Activated naive CD4-positive, alpha-beta T cell (primary cell): ENCODE data around the gene STXBP1.
"Not testable (repeated sequence)": the region's sequence is repeated elsewhere in the genome, so short reads cannot be mapped to it uniquely, and the experiment has no call there.

Experiments used
- DNase-seq, 4 experiments: peaks; one replicate each; lab custom pipeline; 2025; lab: John Stamatoyannopoulos, UW

Gene STXBP1

GRCh38 chr9:127621339-127621970 lies 9.4 kb downstream of the STXBP1 start:
- DNase-seq, result not testable (repeated sequence)

- no peak for DNase-seq
Observed at GRCh38 chr9:127626752-127627493, 14.8 kb downstream of the STXBP1 start.

DNA sequence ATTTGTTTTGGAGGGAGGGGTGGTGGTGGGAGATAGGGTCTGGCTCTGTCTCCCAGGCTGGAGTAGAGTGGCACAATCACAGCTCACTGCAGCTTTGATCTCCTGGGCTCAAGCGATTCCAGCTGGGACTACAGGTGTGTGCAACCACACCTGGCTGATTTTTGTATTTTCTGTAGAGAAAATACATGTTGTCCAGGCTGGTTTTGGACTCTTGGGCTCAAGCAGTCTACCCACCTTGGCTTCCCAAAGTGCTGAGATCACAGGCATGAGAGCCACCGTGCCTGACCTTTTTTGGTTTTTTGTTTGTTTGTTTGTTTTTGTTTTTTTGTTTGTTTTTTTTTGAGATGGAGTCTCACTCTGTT lies 15.4 kb downstream of the STXBP1 start:
- no peak for DNase-seq

- no peak for DNase-seq
Observed at GRCh38 chr9:127628758-127629467, 16.8 kb downstream of the STXBP1 start.

- no peak for DNase-seq
Observed at GRCh38 chr9:127629468-127630081, 17.5 kb downstream of the STXBP1 start.

- no peak for DNase-seq
Observed at GRCh38 chr9:127633216-127633862, 21.3 kb downstream of the STXBP1 start.

GRCh38 chr9:127634021-127634420 lies 21.9 kb downstream of the STXBP1 start:
- DNase-seq, result no peak

DNA sequence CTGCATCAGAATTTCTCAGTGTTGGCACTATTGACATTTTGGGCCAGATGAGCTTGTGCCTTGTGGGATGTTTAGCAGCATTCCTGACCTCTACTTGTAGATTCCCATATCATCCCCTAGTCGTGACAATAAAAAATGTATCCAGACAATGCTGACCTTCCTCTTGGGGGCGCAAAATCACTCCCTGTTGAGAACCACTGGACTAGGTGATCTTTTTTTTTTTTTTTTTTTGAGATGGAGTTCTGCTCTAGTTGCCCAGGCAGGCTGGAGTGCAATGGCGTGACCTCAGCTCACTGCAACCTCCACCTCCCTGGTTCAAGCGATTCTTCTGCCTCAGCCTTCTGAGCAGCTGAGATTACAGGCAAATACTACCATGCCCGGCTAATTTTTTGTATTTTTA lies 22.6 kb downstream of the STXBP1 start:
- no peak for DNase-seq

DNA sequence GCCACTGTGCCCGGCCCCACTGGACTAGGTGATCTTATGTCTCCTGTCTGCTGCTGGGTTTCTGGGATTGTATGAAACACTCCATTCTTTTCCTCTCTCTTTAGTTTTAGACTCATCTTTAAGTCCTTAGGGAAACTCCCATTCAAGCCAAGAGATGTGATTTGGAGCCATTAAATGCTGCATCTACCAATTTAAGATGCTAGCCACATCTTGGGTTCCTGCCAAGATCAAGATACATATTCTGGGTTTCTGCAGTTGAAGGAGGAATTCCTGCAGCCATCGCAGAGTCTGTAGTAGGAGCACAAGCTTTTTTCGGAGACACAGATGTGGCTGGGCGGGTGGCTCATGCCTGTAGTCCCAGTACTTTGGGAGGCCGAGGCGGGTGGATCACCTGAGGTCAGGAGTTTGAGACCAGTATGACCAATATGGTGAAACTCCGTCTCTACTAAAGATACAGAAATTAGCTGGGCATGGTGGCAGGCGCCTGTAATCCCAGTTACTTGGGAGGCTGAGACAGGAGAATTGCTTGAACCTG lies 23.2 kb downstream of the STXBP1 start:
- DNase-seq, result no peak

- no peak for DNase-seq
Observed at GRCh38 chr9:127637322-127637847, 25.3 kb downstream of the STXBP1 start.

GRCh38 chr9:127640908-127641545 lies 28.9 kb downstream of the STXBP1 start:
- no peak for DNase-seq

DNA sequence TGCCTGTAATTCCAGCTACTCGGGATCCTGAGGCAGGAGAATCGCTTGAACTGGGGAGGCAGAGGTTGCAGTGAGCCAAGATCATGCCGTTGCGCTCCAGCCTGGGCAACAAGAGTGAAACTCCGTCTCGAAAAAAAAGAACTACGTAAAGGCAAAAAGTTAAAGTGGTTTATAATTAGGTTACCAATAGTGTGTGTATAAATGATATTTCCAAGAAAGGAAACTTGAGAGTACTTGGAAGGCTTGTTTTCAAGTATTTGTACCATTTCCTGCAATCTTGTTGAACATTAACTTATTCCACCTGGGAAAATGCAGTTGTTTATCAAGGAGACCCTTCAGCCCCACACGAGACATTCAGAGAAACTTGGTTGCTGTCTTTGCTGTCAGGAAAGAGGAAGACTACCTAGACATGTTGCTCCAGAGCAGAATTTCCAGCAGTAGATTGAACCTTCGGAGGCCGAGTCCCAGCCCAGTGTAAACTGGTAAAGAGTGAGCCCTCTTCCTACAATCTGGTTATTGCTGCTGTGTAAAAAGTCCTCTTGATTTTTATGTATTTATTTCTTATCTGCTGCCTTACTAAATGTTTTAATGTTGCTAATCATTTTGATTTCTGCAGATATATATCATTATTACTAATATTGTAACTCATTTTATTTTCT lies 30.1 kb downstream of the STXBP1 start:
- DNase-seq, result no peak

DNA sequence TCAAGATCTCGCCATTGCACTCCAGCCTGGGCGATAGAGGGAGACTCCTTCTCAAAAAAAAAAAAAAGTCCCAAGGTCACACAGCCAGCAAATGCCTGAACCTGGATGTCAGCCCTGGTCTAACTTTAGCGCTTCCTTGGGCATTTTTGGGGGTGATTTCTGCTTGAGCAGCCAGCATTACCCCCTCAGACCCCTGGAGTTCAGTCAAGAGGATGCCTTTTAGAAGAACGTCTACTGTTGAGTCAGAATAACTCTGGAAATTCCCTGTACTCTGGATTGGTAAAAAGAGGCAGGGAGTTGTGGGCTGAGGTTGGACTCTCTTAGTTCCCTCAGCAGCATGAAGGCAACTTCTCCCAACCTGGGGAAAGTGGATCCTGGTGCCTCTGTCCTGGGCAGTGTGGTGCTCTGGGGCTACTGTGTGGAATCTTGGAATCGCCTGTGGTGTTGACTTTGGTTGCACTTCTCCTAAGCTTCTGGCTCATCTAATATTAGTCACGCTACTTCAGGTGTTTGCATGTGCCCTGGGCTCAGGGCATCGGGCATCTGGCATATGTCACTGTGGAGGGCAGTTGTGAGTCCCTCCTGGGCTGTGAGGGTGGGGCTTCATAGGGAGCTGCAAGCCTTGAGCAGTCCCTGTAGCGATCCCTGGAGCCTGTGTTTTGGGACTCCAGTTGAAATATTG lies 32.2 kb downstream of the STXBP1 start:
- no peak for DNase-seq

- no peak for DNase-seq
Observed at GRCh38 chr9:127644943-127645342, 32.9 kb downstream of the STXBP1 start.

- no peak for DNase-seq
Observed at GRCh38 chr9:127647451-127647850, 35.4 kb downstream of the STXBP1 start.

DNA sequence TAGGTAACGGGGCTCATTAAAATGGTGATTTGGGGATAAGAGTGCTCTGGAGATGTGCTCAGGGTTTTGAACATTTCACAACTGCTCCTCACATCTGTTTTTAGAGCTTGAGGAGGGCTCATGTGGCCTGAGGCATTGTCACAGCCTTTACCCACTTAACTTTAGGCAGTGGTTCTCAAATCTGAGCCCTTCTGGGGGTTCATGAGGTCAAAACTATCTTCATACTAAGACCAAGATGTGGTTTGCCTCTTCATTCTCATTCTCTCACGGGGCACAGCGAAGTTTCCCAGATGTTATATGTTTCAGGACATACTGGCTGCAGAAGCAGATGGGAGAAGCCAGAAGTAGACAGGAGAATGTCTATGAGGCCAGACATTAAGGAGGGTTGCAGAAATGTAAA lies 38.4 kb downstream of the STXBP1 start:
- no peak for DNase-seq

DNA sequence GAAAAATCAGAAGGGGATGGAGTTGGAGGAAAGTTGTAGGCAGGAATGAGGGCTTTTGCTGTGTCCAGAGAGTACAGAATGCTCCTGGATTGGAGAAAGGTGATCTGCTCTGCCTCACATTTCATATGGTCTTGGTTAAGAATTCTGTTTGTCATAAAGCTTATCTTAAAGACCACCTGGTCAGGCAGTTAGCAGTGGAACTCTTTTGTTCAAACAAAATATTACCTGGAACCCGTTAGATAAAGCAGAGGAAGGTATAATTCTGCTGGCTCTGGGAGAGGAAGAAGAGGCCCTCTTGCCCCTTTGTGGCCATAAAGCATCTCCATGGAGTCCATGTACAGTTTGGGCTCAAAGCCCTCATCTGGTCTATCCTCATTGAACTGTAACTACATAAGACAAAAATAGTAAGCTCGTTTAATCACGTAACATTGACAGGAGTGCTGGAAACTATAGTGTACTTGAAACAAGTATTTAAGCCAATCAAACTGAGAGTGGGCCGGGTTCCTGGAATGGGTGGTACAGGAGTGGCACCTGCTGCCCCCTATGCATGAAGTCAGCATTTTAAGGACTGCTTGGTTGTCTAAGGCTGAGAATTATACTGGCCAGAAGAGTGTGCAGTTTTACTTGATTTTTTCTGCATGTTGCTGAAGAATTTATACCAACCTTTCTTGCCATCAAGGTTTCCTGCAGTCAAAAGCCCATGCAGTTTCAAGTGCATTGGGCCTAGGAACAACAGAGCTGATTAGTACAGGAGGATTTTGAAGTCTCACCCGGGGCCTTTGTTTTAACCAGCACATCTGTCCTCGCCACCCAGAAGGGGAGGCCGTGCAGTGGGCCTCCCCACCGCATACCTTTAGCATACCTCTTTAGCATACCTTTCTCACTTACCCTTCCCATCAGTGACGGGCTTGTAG lies 39.9 kb downstream of the STXBP1 start:
- no peak for DNase-seq

- no peak for DNase-seq
Observed at GRCh38 chr9:127652733-127653132, 40.7 kb downstream of the STXBP1 start.

GRCh38 chr9:127654619-127655018 lies 42.5 kb downstream of the STXBP1 start:
- no peak for DNase-seq
